GM19035 (cell line): ENCODE results near the gene BCR.

ENCODE experiments used
- ATAC-seq: cut with Tn5 transposase; IDR thresholded peaks from one replicate; pipeline ENCODE4 v1.9.1; 2021; ENCODE audit not compliant: unreplicated experiment

The BCR gene

GRCh38 chr22:23258826-23259170 lies 78.5 kb downstream of the BCR start:
- no peak for ATAC-seq

DNA sequence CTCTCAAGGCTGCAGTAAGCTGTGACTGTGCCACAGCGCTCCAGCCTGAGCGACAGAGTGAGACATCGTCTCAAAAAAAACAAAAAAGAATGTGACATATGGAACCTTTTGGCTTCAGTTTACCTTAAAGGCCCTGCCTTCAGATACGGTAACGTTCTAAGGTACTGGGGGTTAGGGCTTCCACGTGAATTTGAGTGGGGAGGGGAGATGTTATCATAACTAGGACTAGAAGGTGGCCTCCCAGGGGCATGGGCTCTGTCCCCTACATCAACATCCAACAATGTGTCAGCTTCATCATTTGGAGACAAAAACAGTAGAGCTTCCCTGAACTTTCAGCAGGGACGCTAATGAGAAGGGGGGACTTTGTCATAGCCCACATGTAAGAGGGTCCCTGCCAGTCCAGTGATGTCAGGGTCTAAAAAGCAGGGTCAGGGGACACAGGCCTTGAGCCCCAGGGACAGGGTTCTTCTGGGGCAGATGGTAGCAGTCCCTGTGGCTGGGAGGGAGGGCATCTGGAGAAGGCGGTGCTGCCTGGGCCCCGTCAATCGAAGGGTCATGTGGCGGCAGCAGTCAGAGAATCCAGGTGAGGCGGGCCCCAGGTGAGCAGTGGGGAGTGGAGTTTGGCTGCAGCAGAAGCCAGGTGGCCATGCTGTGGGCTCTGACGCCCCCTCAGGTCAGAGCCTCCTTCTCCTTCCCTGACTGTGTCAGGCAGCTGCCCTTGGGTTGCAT lies 79.8 kb downstream of the BCR start:
- no peak for ATAC-seq

- ATAC-seq, result no peak
These were observed 80.6 kb downstream of the BCR start for GRCh38 chr22:23260645-23261581.

GRCh38 chr22:23261900-23262450 lies 81.7 kb downstream of the BCR start:
- no peak for ATAC-seq

DNA sequence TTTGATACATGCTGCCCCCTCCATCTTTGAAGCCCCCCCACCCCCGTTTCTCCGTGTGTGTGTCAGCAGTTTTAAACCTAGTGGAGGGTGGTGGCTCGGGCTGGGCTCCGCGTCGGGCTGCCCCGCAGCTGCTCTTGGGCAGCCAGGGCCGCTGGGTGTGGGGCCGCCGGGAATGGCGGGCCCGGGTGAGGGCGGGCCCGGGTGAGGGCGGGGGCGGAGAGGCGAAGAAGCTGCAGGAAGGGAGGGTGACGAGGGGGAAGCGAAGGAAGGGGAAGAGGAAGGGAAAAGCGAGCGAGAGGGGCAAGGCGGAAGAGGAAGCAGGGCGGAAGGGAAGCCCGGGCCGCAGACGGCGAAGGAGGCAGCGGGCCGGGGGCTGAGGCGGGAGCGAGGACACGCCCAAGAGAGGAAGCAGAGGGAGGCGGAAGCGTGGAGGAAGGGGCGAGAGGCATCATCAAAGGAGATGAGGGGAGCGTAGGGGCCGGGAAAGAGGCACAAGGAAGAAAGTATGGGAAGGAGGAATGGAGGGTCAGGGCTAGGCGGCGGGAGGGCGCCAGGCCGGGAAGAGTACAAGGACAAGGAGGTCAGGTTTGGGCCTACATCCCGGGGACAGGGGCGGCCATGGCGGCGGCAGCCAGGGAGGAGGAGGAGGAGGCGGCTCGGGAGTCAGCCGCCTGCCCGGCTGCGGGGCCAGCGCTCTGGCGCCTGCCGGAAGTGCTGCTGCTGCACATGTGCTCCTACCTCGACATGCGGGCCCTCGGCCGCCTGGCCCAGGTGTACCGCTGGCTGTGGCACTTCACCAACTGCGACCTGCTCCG lies 82.4 kb downstream of the BCR start:
- ATAC-seq, result no peak

GRCh38 chr22:23263651-23264555 lies 83.6 kb downstream of the BCR start:
- ATAC-seq, result no peak

DNA sequence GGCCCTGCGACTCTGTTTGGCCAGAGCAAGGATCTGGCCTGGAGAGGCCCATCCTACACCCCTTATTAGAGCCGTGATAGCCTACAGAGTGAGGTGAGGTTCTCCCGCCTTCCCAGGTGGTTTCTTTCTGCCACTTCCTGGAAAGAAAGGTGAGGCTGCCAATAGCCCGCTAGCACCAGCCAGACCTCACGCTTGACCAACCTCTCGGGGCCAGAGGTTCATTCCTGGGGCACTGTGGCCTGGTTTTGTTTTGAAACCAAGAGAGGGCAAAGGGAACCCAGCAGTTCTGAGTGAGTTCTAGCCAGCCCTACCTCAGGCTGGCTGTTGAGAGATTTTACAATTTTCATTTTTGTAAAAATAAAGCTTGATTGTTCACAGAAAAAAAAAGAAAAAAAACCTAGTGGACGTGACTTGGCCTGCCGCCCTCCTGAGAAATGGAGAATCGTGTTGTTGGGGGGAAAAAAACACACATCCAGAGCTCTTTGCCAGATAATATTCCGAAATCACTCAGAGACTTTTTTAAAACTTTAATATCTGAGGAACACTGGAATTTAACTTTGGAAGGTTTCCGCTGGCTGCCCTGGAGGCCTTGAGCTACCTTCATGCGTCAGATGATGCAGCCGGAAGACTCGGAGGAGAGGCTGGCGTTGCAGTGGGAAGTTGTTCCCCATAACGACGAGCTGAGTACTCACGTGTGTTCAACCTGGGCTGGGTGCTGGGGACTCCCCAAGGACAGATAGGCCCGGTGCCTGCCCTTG lies 84.5 kb downstream of the BCR start:
- no peak for ATAC-seq

DNA sequence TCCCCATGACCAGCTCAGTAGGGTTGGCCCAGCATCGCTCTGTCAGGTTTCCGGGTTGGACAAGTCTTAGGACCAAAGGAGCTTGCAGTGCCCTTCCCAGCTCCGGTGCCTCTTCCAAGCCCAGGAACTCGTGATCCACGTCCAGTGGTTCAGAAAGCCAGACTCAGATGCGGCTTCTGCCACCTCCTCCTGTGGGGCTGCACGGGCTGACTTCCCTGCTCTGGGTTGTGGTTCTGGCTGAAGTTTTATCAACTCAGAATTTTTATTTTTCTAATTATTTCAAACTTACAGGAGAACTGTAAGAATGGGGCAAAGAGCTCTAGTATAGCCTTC lies 85.0 kb downstream of the BCR start:
- ATAC-seq, result no peak

DNA sequence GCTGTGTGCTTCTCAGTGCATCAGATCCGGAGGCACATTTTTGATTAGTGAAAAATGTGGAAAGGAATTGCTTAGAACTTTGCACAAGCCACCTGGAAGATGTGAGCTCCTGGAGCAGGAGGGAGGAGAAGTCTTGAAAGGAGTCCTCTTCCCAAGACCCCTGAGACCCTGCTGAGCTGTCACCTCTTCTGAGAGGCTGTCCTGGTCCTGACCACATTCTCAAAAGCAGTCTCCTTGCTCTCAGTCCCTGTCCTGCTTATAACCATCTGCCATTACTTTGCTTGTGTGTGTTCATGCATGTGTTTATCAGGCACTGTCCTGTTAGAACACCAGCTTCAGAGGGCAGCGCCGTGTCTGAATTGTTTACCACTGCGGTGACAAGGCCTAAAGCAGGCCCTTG lies 86.5 kb downstream of the BCR start:
- ATAC-seq, result no peak

- ATAC-seq, result no peak
These were observed 87.1 kb downstream of the BCR start for GRCh38 chr22:23267226-23268043.

DNA sequence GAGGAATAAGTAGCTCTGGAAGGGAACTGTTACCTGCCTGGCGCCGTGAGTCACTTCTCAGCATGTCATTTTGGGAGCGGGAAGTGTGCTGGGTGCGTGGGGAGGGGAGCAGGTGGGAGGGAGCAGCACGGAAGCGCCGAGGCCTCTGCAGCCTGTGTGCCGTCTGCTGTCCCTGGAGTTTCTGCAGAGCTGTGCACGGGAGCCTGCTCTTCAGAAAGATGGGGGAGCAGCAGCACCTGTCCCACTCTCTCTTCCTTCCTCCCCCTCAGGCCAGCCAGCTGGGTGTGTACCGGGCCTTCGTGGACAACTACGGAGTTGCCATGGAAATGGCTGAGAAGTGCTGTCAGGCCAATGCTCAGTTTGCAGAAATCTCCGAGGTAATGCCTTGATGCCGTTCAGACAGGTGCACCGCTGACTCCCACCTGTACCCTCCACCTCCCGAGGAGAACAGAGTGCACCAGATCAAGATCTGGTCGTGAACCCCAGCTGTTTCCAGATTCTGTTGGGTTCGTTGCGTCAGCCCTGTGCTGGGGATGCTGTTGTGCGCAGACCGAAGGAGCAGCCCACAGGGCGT lies 87.9 kb downstream of the BCR start:
- no peak for ATAC-seq

DNA sequence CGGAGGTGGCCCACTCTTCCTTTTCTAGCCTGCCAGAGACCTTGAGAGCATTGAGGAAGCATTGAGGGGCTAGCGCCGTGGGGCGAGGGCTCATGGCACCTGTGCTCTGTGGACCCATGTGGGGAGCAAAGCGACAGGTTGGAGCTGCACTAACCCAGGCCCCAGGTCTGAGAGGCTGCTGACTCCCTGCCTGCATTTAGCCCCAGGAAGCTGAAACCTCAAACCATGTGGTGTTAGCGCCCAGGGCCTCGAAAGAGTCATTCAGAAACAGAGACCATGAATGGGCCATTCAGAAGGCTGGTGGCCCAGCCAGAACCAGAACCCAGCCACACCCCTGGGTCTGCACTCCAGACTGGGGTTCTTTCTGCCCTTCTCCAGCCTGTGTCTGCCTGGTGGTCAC lies 88.6 kb downstream of the BCR start:
- ATAC-seq, result no peak

DNA sequence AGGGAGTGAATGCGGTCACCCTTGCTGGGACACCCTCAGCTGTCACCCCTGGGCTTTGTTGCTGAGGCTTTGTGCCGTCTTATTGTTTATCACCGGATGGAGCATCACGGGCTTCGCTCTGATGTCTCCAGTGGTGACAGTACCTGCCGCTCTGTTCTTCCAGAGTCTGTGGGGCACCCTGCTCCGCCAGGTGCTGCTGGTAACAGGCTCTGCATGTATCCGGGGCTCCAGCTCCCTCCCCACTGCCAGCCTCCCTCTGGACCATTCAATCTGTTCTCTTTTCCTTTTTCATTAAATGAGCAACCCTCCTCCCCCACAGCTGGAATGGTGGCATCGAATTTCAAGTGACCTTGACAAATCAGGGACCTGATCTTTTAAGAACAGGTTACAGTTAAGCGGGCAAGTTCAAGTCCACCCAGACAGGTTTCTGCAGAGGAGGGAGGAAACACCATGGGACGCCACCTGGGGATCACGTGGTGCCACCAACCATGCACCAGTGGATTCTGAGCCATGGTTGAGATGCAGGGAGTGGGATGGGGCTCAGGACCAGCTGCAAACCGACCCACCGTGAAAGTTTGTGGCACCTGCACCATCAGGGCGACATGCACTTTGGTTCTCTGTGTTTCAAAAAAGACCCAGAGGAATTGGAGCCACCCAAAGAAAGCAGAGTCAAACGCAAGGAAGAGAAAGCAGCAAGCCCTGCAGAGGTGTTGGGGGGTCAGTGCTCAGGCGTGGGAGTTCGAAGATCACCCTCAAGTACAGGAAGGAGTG lies 89.3 kb downstream of the BCR start:
- ATAC-seq, result no peak

GRCh38 chr22:23270212-23270733 lies 90.0 kb downstream of the BCR start:
- no peak for ATAC-seq

DNA sequence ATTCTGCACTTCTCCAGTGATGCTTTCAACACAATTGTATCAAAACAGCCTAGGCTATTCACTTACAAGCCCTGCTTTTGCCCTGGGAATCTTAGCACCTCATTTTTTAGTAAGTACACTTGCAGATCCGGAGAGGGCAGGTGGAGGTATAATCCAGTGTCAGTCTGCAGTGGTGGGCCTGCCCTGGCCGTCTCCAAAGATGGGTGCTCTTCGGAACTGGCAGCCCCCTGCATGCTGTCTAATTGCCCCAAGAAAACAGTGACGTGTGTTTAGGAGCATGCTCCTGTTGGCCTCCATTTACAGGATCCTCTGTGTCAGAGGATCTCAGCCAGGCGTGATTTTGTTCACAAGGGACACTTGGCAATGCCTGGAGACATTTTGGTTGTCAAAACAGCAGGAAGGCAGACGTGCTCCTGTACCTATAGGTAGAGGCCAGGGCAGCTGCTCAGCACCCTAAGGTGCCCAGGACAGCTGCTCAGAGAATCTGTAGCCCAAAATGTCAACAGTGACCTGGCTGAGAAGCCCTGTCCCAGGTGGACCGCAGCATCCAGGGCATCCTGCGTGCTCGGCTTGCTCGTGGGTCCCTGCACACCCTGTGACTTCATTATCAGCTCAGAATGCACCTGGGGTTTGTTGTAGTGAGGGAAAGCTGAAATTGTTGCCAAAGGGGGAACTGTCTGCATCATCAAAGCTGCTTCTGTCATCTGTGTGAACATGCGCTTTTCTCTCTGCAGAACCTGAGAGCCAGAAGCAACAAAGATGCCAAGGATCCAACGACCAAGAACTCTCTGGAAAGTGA lies 90.7 kb downstream of the BCR start:
- ATAC-seq, result no peak

- ATAC-seq, result no peak
These were observed 91.2 kb downstream of the BCR start for GRCh38 chr22:23271597-23271908.

DNA sequence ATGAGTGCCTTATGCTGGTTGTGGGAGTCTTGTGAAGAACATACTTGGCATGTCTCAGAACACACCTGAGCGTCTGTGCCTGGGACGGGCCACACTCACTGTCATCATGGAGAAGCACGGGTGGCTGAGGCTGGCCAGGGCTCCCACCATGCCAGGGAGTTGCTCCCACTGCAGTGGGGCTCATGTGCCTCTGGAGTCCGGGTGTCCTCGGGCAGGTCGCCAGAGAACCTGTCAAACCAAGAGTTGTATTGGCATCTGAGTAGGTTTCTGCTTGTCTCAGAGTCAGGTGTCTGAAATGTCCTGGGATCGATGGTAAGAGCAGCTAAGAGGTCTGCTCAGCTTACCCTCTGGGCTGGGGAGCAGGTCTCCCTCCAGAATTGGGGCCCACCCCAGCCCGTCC lies 92.1 kb downstream of the BCR start:
- no peak for ATAC-seq
